ENCODE results near the gene TDRKH. TPM values are rescaled to one million over a fixed set of nuclear protein-coding genes. Genes with fewer than 3 reads are reported as not detected.
"Not testable (repeated sequence)": the region's sequence is repeated elsewhere in the genome, so short reads cannot be mapped to it uniquely, and the experiment has no call there.

TDRKH gene
- total RNA-seq, 1 donor from 2014 or later, result 6.8 TPM

DNA sequence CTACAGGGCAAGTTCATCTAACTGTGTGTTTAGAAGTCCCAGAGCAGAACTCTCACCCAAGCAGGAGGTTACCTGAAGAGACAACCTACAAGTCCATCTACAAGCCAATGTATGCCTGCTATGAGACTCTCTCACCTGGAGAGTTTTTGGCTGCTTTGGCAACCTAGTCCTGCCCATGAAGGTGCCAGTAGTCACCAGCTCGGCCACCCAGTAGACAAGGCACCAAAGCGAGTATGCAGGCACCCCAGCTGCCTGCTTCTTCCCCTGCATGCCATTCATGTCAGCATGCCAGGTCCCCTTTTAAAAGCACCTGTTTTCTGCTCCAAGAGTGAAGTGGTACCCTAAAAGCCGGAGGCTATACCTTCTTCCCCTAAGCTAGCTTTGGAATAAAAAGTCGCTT, 48.8 kb downstream of the TDRKH start:
- FAIRE-seq (no peak), DNase-seq (ENCODE audit: low read depth) (no peak)
- H3K4me3 ChIP-seq (ENCODE audit: low read depth, low read length), result no peak overlapping the region
- peaks cover 2% of the 10 kb centered on the region for H3K27me3 ChIP-seq (ENCODE audit: control insufficient read depth, insufficient read depth, low read length)
- TF ChIP-seq, protein P1, sequence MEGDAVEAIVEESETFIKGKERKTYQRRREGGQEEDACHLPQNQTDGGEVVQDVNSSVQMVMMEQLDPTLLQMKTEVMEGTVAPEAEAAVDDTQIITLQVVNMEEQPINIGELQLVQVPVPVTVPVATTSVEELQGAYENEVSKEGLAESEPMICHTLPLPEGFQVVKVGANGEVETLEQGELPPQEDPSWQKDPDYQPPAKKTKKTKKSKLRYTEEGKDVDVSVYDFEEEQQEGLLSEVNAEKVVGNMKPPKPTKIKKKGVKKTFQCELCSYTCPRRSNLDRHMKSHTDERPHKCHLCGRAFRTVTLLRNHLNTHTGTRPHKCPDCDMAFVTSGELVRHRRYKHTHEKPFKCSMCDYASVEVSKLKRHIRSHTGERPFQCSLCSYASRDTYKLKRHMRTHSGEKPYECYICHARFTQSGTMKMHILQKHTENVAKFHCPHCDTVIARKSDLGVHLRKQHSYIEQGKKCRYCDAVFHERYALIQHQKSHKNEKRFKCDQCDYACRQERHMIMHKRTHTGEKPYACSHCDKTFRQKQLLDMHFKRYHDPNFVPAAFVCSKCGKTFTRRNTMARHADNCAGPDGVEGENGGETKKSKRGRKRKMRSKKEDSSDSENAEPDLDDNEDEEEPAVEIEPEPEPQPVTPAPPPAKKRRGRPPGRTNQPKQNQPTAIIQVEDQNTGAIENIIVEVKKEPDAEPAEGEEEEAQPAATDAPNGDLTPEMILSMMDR (IDR thresholded peaks at IDR 0.05; ENCODE audit: insufficient read depth, low read length, severe bottlenecking), result no peak
- no peaks in the 10 kb centered on the region for H3K36me3 ChIP-seq (ENCODE audit: control insufficient read depth, insufficient read depth, low read length)

DNA sequence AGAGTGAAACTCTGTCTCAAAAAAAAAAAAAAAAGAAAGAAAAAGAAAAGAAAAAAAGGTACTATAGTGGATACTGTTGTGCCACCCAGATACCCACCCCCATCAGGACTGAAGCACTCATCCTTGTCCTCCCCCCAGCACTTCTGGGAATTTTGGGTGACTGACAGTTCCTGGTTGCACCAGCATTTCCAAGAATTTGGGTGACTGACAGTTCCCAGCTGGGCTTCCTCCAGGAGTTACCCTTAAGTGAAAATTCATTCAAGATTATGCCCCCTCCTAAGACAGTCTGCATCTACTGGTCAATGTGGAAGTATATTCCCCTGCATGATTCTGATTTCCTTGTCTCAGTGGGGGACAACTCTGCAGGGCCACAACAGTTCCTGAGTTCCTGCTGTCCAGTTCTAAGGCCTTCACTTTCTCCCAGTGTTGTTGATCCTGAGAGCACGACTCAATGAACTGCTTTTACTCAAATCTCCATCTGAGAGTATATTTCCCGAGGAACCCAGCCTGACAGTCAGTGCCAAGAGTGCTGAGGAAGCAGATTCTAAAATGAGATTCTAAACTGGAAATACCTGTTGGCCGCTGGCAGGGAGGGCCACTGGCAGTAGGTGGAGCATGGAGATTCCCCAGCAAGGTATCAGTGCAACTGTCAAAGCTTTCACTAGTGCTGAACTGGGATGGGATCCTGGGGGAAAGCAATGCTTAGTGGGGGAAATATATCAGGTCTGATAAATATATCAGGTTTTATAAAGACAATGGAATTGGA, 50.5 kb downstream of the TDRKH start:
- TF ChIP-seq, protein P1 (IDR thresholded peaks at IDR 0.05; ENCODE audit: insufficient read depth, low read length, severe bottlenecking), result peak; percentile 28
- H3K4me3 ChIP-seq (ENCODE audit: low read depth, low read length), result no peak overlapping the region
- DNase-seq (ENCODE audit: low read depth), result peak; percentile 71
- peaks cover 2% of the 10 kb centered on the region for H3K27me3 ChIP-seq (ENCODE audit: control insufficient read depth, insufficient read depth, low read length)
- FAIRE-seq, result no peak
- H3K36me3 ChIP-seq (ENCODE audit: control insufficient read depth, insufficient read depth, low read length), result no peaks in the 10 kb centered on the region

DNA sequence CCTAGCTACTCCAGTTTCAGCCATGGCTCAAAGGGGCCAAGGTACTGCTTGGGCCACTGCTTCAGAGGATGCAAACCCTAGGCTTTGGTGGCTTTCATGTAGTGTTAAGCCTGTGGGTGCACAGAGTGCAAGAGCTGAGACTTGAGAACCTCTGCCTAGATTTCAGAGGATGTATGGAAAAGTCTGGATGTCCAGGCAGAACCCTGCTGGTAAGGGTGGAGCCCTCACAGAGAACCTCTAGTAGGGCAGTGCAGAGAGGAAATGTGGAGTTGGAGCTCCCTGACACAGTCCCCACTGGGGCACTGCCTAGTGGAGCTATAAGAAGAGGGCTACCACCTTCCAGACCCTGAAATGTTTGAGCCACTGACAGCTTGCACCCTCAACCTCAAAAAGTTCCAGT, 52.8 kb downstream of the TDRKH start:
- TF ChIP-seq, protein P1 (IDR thresholded peaks at IDR 0.05; ENCODE audit: insufficient read depth, low read length, severe bottlenecking), result no peak
- FAIRE-seq (no peak), DNase-seq (ENCODE audit: low read depth) (no peak)

DNA sequence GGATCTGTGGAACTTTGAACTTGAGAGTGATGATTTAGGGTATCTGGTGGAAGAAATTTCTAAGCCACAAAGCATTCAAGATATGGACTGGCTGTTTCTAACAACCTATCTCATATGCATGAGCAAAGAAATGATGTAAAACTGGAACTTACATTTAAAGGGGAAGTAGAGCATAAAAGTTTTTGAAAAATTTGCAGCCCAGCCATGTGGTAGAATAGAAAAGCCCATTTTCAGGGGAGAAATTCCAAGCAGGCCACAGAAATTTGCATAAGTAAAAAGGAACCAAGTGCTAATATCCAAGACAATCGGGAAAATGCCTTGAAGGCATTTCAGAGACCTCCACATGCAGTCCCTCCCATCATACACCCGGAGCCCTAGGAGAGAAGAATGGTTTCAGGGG, 53.3 kb downstream of the TDRKH start:
- H3K4me3 ChIP-seq (ENCODE audit: low read depth, low read length), result no peak overlapping the region
- FAIRE-seq, result no peak
- H3K36me3 ChIP-seq (ENCODE audit: control insufficient read depth, insufficient read depth, low read length), result no peaks in the 10 kb centered on the region
- H3K27me3 ChIP-seq (ENCODE audit: control insufficient read depth, insufficient read depth, low read length), result peaks cover 2% of the 10 kb centered on the region
- DNase-seq (ENCODE audit: low read depth), result no peak
- TF ChIP-seq, protein P1 (IDR thresholded peaks at IDR 0.05; ENCODE audit: insufficient read depth, low read length, severe bottlenecking), result no peak

More for the DNA sequence above, 52.8 kb downstream of the TDRKH start:
- H3K4me3 ChIP-seq (ENCODE audit: low read depth, low read length), result no peak overlapping the region
- peaks cover 2% of the 10 kb centered on the region for H3K27me3 ChIP-seq (ENCODE audit: control insufficient read depth, insufficient read depth, low read length)
- H3K36me3 ChIP-seq (ENCODE audit: control insufficient read depth, insufficient read depth, low read length), result no peaks in the 10 kb centered on the region

DNA sequence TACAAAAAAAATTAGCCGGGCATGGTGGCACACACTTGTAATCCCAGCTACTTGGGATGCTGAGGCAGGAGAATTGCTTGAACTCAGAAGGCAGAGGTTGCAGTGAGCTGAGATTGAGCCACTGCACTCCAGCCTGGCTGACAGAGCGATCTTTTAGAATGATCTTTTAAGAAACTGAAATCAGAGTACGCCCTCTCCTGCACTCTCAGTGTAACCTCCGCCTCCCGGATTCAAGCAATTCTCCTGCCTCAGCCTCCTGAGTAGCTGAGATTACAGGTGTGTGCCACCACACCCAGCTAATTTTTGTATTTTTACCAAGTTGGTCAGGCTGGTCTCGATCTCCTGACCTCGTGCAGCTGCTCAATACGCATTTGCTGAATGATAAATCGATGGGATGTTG, 56.3 kb downstream of the TDRKH start:
- not testable (repeated sequence) for FAIRE-seq; H3K27me3 ChIP-seq (ENCODE audit: control insufficient read depth, insufficient read depth, low read length); H3K36me3 ChIP-seq (ENCODE audit: control insufficient read depth, insufficient read depth, low read length); DNase-seq (ENCODE audit: low read depth); H3K4me3 ChIP-seq (ENCODE audit: low read depth, low read length)

DNA sequence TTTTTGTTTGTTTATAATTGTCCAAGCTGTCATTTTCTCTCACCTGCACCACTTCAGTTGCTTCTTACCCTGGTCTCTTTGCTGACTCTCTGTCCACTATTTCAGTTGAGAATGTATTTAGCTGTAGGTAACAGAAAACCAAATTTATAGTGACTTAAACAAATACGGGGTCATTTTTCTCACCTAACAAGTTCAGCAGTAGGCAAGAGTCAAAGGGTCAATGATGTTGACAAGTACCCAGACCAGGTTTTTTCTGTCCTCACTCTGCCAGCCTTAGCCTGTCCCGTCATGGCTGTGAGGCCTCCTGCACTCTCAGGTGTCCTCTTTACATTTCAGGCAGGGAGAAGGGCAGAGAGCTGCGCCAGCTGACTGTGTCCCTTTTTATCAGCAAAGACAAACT, 57.2 kb downstream of the TDRKH start:
- no peak for FAIRE-seq
- TF ChIP-seq, protein P1 (IDR thresholded peaks at IDR 0.05; ENCODE audit: insufficient read depth, low read length, severe bottlenecking), result no peak
- Histone ChIP-seq H3K27me3 (ENCODE audit: control insufficient read depth, insufficient read depth, low read length) (peaks cover 1% of the 10 kb centered on the region), H3K4me3 (ENCODE audit: low read depth, low read length) (no peak overlapping the region), H3K36me3 (ENCODE audit: control insufficient read depth, insufficient read depth, low read length) (no peaks in the 10 kb centered on the region)
- no peak for DNase-seq (ENCODE audit: low read depth)
